H1 (cell line): ENCODE results near the gene GALNT18. TPM values are rescaled to one million over a fixed set of nuclear protein-coding genes. Genes with fewer than 3 reads are reported as not detected.

Experiments used
- BCL11A ChIP-seq, 2 experiments: IDR thresholded peaks; one replicate each; pipeline ENCODE4 v1.6.1; 2011; ENCODE audit warnings: low read depth in 2 of 2, low read length in 2 of 2, mild to moderate bottlenecking in 2 of 2
- CBX8 ChIP-seq: fragments of 300-800, 300-1000 bp; sonication (generic); IDR thresholded peaks from 2 replicates; pipeline ENCODE4 v1.7.1; 2016; ENCODE audit warnings: low read depth, low read length, borderline replicate concordance
- CHD1 ChIP-seq: IDR thresholded peaks from 2 replicates; pipeline ENCODE4 v1.6.1; 2012; ENCODE audit warnings: low read depth, low read length, improper control_type of control experiment
- CHD2 ChIP-seq: IDR thresholded peaks from 2 replicates; pipeline ENCODE4 v1.6.1; 2012; ENCODE audit warnings: low read length, improper control_type of control experiment
- CHD7 ChIP-seq: fragments of 300-600 bp; sonication (generic); IDR thresholded peaks from 2 replicates; pipeline ENCODE4 v1.7.1; 2012; ENCODE audit warnings: low read length, moderate library complexity, mild to moderate bottlenecking, inconsistent platforms; ENCODE audit not compliant: insufficient replicate concordance
- FOSL1 ChIP-seq: IDR thresholded peaks from 2 replicates; pipeline ENCODE4 v1.6.1; 2011; ENCODE audit warnings: mild to moderate bottlenecking, low read depth, low read length, moderate library complexity; ENCODE audit not compliant: insufficient read depth
- MAX ChIP-seq: IDR thresholded peaks from 2 replicates; pipeline ENCODE4 v1.6.1; 2012; ENCODE audit warnings: inconsistent platforms
- TAF1 ChIP-seq: IDR thresholded peaks from 2 replicates; pipeline ENCODE4 v1.6.1; 2011; ENCODE audit warnings: mild to moderate bottlenecking, low read depth, low read length
- polyA plus RNA-seq, 7 experiments: library from polyadenylated mRNA; depleted of rRNA in 3 of 7; stranded (reverse) in 5 of 7; unstranded in 2 of 7; fragments of >200 nt in 5 of 7; fragments of 200-250 nt in 2 of 7; gene quantifications; 1 replicate in 5 of 7; 2 replicates in 1 of 7; 4 replicates in 1 of 7; pipeline versions ENCODE4 v1.2.1 to v1.2.3, GENCODE V29; 2011 to 2013; ENCODE audit warnings: missing spikeins in 2 of 7, mixed read lengths in 2 of 7
- total RNA-seq: library from RNA; stranded (reverse); fragmentation: NEBNext Ultra II Directional; extraction: Animal tissue kit (Norgen Biotek cat#: 25700); gene quantifications from 2 replicates; pipeline ENCODE4 v1.2.1, GENCODE V29; 2021

GALNT18 gene
- total and polyA plus RNA-seq, 2 of the 8 experiments (the other 6 are each of a cell fraction or from before 2014, with no cell fraction given): 6.0 to 9.4 TPM

- TF ChIP-seq CHD7 (no peak), CHD2 (no peak), BCL11A (IDR thresholded peaks at IDR 0.05; ENCODE audit: low read depth in 2 of 2, low read length in 2 of 2) (no peak), MAX (no peak), TAF1 (no peak), FOSL1 (no peak), CBX8 (no peak), CHD1 (no peak)
Measured at GRCh38 chr11:11382858-11383532, 238.8 kb downstream of the GALNT18 start (continued).
